Neural cell (in vitro differentiated cells): Measurements from ENCODE around the gene LRMDA.

ENCODE experiments used
- CTCF ChIP-seq: fragments of 450-650 bp; IDR thresholded peaks from 2 replicates; pipeline ENCODE4 v1.5.1; 2014; ENCODE audit warnings: antibody characterized with exemption, mild to moderate bottlenecking, moderate library complexity; ENCODE audit not compliant: poor library complexity, severe bottlenecking
- RAD21 ChIP-seq: fragments of 450-650 bp; conservative IDR thresholded peaks from 2 replicates; pipeline ENCODE4 v1.6.1; 2014; ENCODE audit warnings: antibody characterized with exemption, mild to moderate bottlenecking, moderate library complexity

- TF ChIP-seq RAD21 (no peak), CTCF (no peak)
These were observed 83.4 kb downstream of the LRMDA start for GRCh38 chr10:75514830-75515229.
